GM19043 (cell line): ENCODE data around the gene NVL.

Experiments used
- ATAC-seq: cut with Tn5 transposase; IDR thresholded peaks from one replicate; pipeline ENCODE4 v1.9.1; 2021; ENCODE audit warnings: low read depth; ENCODE audit not compliant: unreplicated experiment

NVL gene

GRCh38 chr1:224201383-224201782 lies 128.6 kb downstream of the NVL start:
- ATAC-seq: no peak

- no peak for ATAC-seq
These were observed 130.3 kb downstream of the NVL start for GRCh38 chr1:224199679-224200078.

- no peak for ATAC-seq
These were observed 131.4 kb downstream of the NVL start for GRCh38 chr1:224198572-224198971.

- ATAC-seq: no peak
These were observed 133.0 kb downstream of the NVL start for GRCh38 chr1:224196813-224197600.

GRCh38 chr1:224193319-224193966 lies 136.5 kb downstream of the NVL start:
- ATAC-seq: no peak

GRCh38 chr1:224192082-224192788 lies 137.7 kb downstream of the NVL start:
- no peak for ATAC-seq

GRCh38 chr1:224189561-224189960 lies 140.4 kb downstream of the NVL start:
- ATAC-seq: no peak

- ATAC-seq: no peak
These were observed 141.7 kb downstream of the NVL start for GRCh38 chr1:224188286-224188685.

- ATAC-seq: no peak
These were observed 144.8 kb downstream of the NVL start for GRCh38 chr1:224185208-224185607.

- ATAC-seq: peak; percentile 29
These were observed 146.2 kb downstream of the NVL start for GRCh38 chr1:224183591-224184312.

GRCh38 chr1:224182866-224183590 lies 146.9 kb downstream of the NVL start, which contains the start of gene DEGS1:
Gene DEGS1 (plus strand): TSS chr1:224183240. CDS start chr1:224183337, 97 bp downstream.
- ATAC-seq: peak; percentile 56

GRCh38 chr1:224182057-224182865 lies 147.7 kb downstream of the NVL start:
- peak; percentile 43 for ATAC-seq

GRCh38 chr1:224181453-224181810 lies 148.5 kb downstream of the NVL start:
- ATAC-seq: no peak

GRCh38 chr1:224180783-224181452 lies 149.1 kb downstream of the NVL start:
- ATAC-seq: no peak

GRCh38 chr1:224178894-224179293 lies 151.1 kb downstream of the NVL start:
- no peak for ATAC-seq

- ATAC-seq: no peak
These were observed 152.5 kb downstream of the NVL start for GRCh38 chr1:224177356-224177999.
